ENCODE data around the gene ITGB1BP1.

- no peak for TF ChIP-seq CTCF (IDR thresholded peaks at IDR 0.05)
- no peak for TF ChIP-seq POLR2A (IDR thresholded peaks at IDR 0.05)
These were observed 35.1 kb downstream of the ITGB1BP1 start for GRCh38 chr2:9388199-9388681.
